GM19468 (cell line): ENCODE data around the gene TADA2A.

Source experiments
- ATAC-seq: cut with Tn5 transposase; IDR thresholded peaks from one replicate; pipeline ENCODE4 v1.9.1; 2021; ENCODE audit warnings: mild to moderate bottlenecking, moderate library complexity, moderate number of reproducible peaks; ENCODE audit not compliant: unreplicated experiment; ENCODE audit errors: extremely low read depth

Gene TADA2A, protein sequence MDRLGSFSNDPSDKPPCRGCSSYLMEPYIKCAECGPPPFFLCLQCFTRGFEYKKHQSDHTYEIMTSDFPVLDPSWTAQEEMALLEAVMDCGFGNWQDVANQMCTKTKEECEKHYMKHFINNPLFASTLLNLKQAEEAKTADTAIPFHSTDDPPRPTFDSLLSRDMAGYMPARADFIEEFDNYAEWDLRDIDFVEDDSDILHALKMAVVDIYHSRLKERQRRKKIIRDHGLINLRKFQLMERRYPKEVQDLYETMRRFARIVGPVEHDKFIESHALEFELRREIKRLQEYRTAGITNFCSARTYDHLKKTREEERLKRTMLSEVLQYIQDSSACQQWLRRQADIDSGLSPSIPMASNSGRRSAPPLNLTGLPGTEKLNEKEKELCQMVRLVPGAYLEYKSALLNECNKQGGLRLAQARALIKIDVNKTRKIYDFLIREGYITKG

DNA sequence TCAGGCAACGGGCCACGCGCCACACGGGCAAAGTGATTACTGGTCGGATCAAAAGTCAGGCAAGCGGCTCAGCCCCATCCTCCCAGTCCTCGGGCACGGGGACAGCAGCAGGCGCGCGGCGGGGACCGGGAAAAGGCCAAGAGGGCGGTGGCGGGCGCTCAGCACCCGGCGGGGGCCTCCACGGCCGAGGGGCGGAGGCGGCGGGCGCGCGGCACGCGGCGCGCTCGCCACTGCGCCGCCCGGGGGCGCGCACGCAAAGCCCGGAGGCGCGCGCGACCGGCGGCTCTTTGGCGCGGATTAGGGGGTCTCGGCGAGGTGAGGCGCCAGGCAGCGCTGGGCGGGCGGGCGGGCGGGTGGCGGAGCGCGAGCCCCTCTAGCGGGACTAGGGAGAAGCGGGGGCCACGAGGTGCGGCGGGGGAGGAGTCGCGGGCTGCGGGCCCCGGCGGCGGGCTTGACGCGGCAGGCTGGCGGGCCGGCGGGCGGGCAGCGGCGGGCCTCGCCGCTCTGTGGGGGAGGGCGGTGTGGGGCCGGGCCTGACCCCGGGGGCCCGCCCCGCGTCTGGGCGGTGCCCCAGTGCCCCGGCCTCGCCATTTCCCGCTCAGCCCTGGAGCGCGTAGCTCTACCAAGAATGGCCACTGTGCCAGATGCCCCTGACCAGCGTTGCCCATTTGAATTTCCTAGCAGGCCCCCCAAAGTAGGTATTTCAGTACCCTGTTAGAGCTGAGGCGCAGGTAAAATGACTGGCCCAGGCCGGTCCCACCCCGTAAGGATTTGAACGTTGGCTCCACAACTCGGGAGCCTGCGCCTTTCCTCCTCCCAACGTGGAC is at the start of gene TADA2A, which contains the start of gene ACACA:
Gene TADA2A, plus strand, starts transcription at position 252 of the 827 bp plus-strand sequence. CDS start 4,480 bp downstream, outside the sequence.
Gene ACACA, minus strand, starts transcription at position 202 of the 827 bp plus-strand sequence. CDS start 537 bp downstream, outside the sequence.
- peak; percentile 48 for ATAC-seq

DNA sequence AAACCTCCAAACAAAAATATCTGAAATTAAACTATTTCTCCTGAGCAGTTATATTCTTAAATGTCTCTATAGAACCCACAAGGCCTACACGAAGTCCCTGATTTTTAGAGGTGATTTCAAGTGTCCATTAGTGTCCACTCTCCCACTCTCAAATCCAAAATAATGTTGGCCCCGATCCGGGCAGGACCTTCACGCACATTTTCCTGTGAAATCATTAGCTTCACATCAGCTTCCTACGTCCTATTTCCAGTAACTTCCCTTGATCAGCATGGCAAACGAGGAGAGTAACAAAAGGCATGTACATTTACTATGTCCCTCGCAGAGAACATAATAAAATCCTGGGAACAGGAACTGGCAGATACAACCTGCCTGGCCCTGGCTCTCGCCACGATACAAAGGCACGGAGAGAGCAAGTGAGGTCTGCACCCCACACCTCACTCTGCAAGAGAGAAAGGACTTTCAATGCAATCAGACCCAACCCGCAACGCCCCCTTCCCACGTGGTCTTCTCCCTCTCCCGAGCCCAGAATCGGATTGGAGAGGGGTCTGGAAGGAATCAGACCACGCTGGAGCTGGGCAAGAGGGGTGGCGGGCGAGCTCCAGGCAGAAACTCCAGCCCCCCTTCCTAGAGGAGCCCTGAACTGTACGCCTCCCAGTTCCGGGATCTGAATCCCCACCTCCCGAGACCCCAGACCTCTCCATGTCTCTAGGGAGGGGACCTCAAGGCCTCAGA is 48.4 kb upstream of the TADA2A start:
- ATAC-seq = no peak

DNA sequence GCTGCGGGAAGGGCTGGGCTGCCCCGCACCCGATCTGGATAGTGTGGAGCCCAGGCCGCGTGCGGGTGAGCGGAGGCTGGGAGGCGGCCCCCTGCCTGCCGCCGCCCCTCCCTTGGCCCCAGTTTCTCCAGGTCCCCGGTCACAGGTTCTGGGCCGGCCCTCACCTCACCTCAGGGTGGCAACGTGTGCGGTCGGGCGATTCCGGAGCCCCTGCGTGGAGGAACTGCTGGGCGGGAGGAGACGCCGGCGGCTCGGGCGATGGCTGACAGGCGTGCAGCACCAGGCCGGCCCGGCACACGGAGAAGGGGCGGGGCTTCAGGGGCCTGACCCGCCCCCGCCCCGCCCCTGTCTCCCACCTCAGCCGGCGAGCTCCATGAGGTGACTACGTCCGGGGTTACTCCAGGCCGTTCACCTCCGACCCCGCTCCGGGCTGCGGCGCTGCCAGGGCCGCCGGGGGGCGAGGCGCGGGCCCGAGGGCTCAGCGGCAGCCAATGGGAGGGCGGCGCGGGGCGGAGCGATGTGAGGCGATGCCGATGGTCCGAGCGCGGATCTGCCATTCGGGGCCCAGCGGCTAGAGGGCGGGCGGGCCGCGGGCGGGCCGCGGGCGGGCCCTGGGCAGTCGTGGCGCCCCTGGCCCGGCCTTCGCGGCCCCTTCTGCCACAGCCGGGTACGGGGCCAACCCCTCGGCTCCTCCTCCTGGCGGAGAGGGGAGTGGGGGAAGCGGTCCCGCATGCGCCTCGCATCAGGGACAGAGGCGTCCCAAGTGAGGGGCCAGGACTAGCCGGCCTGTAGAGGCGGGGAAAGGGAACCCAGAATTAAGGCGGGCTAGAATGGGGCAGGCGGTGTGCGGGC is 47.6 kb upstream of the TADA2A start:
- ATAC-seq = peak; percentile 90

DNA sequence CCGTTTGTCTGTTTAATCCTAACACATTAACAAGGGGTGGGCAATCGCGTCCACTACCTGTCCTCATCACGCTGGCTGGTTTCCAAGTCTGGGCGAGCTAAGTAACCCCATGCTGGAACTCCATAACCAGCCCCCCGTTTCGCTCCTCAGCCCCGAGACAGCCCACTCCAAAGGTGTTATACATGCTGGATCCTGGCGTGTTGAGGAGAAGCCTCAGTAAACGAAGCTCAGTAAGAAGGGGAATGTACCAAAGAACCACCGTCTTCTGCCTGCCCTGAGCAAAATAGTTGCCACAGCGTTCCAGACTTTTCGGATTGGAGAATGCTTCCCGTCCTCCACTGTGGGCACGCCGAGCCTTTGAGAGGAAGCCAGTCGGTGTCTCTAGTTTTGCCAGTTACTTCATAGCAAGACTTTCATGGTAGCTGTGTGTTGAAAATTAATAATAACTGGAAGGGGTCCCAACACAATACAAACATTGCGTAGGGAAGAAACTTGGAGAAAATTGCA is 47.0 kb upstream of the TADA2A start:
- ATAC-seq = no peak

DNA sequence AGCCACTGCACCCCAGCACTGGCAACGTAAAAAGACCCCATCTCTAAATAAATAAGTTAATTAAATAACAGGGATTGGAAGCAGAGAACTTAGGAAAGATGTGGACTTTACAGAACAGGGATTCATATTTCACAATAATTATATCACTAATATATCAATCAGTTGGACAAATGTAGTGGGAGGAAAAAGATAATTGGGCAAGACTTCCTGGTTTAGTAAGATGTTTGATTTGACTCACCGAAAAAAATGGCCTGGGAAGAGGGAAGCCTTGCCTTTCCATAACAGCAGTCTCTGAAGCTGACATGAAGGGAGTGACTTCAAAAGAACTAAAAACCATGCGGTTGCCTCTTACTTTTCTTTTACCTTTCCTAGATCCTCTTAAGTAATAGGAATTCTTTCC is 46.1 kb upstream of the TADA2A start:
- ATAC-seq = no peak

DNA sequence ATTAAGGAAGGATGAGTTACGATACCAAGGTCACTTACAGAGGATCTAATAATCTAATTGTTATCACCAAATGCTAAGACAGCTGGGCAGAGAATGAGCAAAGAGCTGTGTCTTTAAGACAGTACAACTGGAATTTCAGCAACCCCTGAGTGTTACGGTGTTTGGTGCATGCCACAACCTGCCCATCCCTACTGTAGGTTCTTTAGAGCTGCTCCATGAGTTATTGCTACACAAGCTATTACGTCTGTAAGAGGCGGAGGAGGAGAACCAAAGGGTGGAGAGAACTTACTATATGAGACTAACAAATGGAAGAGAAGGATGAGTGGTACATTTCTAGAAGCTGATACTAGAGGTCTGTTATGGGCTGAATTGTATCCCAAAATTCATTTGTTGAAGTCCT is 45.1 kb upstream of the TADA2A start:
- no peak for ATAC-seq

DNA sequence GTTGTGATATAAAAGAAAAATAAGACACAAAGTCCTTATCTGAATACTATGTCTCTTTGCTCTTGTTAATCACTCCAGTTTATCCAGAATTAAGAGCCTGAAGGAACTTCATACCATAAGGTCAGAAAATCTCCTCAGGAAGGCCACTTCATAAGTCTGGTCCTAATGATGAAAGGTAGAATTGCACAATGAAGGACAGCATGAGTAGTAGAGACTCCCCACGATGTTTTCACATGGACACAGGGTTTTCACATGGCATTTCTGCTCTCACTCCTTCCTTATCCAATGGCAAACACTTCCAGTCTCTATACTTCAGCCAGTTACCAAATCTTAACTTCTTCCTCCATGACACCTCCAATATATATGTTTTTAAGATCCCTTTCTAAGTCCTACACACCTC is 41.1 kb upstream of the TADA2A start:
- no peak for ATAC-seq

DNA sequence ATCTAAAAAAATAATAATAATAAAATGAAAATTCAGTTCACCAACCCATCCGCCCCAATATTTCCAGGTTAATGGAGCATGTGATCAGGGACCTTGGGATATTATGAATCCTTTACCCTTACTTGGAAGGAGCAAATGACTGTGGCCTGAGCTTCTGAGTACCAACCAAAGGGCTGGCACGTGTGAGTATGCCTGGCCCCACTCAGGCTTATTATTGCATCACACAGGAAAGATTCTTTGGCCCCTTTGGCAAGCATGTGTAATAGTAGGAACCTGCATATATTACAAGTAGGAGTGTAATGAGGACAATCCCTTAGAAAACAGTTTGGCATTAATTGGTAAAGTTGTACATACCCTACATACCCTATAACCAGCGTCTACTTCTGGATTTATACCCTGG is 38.1 kb upstream of the TADA2A start:
- no peak for ATAC-seq

DNA sequence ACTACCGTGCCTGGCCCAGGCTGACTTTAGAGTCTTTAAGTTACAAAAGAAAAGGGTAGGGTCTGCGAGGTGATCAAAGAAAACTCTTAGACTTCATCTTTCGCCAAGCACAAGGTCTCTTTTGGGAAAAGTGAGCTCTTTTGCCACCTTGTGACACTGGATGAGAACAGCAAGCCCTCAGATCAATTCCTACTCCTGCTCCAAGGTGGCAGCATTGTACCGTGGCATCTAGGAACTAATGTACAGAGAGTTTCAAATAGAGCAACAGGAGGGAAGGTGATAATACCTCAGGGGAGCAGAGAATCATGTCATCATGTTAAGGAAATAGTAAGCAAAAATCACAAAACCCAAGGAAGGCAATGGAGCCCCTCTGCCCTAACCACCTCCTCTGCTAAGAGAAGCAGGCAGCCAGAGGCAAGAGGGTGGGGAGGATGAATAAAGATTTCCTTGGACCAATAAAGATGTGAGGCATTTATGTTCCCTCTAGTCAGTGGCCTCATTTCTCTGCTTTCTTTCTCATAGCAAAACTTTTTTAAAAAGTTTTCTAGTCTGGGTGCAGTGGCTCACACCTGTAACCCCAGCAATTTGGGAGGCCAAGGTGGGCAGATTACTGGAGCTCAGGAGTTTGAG is 33.0 kb upstream of the TADA2A start:
- ATAC-seq = no peak

DNA sequence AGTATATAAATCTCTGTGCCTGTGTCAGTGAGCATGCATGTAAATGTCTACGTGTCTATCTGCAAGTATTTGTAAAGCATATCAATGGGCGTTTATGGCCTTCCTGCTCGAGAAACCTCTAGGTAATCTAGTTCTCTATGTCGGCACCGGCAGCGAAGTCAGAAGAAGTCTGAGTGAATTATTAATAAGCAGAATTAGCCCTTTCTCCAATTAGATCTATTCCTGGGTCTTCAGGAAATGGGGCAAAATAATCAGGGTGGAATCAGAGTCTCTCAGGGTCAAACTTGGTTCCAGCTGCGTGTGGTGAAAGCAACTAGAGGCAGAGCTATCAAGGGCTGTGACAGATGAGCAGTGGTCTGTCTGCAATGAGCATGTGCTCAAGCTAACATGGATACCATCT is 31.0 kb upstream of the TADA2A start, which contains the start of gene C17orf78:
Gene C17orf78, plus strand, starts transcription at position 280 of the 400 bp plus-strand sequence. Its CDS starts 108 bp downstream, at position 388.
- ATAC-seq = no peak

DNA sequence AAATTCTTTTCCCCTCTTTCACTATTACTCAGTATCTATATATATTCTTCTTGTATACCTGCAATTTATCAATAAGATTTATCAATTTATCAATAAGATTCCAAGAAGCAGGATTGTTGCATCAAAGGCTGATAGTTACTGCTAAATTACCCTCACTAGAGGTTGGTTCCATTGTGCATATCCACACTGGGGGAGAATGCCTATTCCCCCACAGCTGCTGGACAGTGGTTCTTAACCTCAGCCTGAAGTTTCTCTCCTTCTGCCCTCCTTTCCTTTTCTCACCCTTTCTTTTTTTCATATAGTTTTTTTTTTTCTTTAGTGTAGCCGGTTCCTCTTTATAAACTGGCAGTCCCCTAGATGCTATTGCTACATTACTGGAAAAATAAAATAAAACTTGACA is 24.6 kb upstream of the TADA2A start:
- ATAC-seq = no peak

DNA sequence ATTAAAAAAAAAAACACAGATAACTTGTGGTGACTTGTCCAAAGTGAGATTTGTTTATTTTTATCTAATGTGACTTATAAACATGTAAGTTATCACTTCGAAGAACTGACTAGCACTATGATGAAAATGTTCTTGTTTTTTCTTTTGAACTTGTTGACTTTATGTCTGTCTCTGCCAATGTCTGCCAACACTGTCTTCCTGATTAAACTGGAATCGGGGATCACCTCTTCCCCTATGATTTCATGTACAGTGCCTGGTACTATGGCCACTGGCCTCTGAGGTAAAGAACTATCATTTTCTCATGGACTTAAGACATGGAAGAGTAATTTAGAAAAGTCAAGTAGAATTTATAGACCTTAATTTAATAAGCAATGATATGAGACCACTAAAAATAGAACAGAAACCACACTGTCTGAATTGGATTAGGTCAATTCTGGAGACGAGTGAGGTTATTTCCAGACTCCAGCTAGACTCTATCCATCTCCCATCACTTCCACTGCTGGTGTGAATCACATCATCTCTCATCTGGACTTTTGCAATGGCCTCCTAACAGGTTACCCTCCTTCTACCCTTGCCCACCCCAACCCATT is 22.0 kb upstream of the TADA2A start:
- no peak for ATAC-seq

DNA sequence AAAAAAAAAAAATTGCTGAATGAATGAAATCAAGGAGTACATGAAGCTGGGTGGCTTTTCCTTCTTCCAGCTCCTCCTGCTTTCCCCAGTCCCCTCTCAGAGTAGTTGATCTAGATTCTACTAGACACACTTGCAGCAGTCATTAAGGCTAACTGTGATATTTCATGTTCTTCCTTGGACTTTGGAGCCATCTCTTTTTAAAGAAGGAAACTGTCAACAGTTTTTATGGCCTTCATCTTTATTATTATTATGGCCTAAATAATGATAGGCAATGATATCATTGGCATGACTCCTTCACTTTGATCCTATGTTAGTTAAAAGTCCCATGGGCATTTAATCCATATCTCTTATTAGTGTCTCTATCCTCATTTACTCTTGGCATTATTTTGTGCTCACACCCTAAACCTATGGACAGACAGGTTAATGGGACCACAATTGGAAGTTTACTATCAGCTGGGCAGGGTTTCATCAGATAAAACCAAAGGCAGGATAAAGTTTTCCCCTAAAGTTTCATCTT is 21.2 kb upstream of the TADA2A start:
- ATAC-seq = no peak

DNA sequence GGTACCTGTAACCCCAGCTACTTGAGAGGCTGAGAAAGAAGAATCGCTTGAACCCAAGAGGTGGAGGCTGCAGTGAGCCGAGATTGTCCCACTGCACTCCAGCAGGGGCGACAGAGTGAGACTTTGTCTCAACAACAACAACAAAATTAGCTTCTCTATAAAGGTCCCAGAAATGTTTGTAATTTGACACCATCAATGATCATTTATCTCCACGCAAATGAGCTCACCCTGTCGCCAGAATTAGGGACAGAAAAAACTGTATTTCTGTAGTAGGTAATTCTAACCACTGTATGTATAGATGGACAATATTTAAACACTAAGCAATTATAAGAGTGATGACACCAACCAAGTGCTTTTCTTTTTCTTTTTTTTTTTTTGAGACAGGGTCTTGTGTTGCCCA is 20.2 kb upstream of the TADA2A start:
- no peak for ATAC-seq

DNA sequence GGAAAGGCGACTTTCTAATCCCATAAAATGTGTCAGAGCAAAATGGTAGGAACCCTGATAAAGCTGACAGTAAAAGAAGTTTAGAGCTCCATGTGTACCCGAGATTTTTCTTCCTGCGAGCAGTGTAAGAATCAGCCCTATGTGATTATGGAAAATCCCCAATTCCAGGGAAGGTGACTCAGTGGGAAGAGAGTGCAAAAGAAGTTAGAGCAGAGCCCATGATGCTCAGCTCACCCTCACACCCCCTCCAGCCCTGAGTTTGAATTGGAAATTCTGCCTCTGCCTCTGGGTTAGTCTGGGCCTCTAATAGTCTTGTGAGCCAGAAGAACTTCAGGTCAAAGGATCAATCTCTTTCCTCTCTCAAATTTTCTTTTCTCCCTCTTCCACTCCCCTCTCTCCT is 18.4 kb upstream of the TADA2A start:
- no peak for ATAC-seq

DNA sequence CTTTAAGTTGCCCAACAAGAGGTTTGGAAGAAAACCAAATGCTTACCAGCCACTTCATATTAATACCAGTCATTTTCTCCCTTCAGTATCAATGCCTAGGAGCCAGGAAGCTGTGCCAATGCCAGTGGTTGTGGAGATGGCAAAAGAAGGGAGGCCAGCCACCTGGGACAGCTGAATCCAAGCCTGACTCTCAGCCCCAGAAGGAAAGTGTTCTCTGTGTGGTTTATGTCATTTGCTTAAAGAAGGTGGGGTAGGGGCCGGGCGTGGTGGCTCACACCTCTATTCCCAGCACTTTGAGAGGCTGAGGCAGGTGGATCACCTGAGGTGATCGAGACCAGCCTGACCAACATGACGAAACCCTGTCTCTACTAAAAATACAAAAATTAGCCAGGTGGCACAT is 17.5 kb upstream of the TADA2A start:
- ATAC-seq = no peak

DNA sequence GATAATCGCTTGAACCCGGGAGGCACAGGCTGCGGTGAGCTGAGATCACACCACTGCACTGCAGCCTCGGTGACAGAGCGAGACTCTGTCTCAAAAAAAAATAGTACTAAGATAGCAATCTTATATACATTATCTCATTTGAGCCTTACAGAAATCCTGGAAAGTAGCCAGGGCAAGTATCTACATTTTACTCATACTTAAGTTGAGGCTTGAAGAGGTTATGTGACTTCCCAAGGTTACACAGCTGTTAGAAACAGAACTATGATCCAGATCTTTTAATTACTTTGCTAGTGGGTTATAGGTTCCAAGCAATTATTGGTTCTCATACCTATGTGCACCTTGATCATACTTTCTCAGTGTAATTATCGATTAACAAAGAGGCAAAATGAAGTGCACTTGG is 15.5 kb upstream of the TADA2A start:
- no peak for ATAC-seq

DNA sequence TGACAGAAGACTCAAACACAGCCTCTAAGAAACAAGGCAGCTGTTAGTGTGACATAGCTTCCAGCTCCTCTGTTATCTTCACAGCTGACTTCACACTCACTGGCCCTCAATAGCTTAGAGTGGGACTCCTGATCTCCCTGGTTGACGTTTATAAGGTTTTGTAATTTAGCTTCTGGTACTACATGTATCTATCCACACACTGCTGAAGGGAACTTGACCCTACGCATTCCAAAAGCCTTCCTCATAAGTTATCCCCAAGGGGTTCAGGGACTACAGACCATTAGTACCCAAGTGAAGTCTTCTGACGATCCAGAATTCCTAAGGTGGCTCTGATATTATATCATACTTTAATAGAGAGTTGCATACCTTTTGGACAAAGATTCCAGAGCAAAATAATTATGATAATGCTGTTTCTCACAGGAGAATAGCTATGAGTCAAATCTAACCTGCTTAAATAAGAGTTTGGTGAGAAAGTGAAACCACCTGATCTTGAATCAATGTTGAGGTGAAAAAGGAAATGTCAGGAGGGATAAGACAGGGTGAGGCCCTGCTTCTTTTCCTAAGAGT is 14.6 kb upstream of the TADA2A start:
- ATAC-seq = no peak
